ENCODE measurements around the gene ADARB1.

The ADARB1 gene

DNA sequence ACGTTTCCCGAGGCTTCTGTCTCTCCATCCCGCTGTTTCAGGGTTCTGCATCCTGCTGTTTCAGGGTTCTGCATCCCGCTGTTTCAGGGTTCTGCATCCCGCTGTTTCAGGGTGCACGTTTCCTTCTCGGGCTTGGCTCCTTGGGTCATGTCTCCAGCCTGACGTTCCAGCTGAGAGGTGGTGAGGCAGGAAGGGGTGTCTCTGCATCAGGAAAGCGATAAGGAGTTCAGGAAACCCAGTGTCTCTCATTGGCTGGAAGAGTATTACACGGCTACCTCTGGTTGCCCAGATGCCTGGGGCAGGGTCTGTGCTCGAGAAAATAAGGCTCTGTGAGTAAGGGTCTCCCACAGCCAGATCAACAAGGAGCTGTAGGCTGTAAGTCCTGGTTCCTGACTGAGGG lies 21.1 kb downstream of the ADARB1 start:
- no peak for DNase-seq (ENCODE audit: low spot score)

DNA sequence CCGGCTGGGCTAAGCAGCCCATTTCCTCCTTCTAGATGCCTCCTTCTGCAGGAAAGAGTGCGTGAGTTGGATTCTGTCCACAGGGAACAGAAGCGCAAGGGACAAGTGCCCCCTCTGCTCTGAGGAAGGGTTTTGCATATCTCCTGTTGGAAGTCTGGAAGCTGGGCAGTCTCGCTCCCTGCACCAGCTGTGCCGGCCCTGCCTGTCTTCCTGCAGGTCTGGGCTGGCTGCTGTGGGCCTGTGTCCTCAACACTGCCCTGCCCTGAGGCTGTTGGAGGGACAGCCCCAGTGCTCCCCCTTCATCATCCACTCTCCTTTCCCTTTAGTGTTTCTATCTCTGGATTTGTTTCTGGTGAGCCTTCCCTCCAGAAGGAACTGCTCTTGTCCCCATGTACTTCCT lies 21.8 kb downstream of the ADARB1 start:
- DNase-seq (ENCODE audit: low spot score), result no peak

DNA sequence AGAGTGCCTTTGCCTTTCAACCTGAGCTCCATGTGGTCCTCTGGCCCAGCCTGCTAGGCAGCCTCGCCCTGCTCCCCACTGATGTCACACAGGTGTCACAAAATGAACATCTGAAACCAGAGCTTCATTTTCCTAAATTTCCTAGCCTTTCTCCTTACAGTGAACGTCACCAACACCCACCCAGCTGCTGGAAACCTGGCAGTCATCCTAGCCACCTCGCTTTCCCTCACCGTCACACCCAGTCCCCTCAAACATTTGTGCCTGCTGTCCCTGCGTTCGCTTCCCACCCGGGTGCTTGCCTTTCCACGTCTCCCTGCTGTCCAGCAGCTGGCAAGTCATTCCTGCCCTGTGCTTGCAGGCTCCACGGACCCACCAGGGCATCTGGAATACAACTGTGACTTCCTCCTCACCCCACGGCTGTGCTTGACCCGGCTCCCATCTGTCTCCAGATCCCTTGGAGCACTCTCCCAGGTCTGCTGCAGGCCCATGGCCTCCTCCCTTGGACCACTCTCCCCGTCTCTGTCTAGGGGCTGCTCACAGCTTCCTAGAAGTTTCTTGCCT lies 23.5 kb downstream of the ADARB1 start:
- no peak for DNase-seq (ENCODE audit: low spot score)

- DNase-seq (ENCODE audit: low spot score), result no peak
Observed at GRCh38 chr21:45098867-45099266, 24.5 kb downstream of the ADARB1 start.

DNA sequence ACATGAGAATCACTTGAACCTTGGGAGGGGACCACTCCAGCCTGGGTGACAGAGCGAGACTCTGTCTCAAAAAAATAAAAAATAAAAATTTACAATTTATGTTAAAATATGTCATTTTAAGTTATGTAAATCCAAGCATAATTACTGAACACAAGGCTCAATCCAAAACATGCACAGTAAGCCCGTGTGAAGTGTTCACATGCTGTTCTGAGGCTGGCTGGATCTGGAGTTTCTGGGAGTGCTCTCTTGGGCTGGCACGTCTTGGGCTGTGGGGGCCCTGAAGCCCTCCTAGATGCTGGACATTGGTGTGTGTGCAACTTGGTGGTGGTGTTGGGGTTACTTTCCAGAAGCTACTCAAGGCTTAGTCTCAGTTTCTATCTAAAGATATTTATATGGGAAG lies 25.2 kb downstream of the ADARB1 start:
- no peak for DNase-seq (ENCODE audit: low spot score)

DNA sequence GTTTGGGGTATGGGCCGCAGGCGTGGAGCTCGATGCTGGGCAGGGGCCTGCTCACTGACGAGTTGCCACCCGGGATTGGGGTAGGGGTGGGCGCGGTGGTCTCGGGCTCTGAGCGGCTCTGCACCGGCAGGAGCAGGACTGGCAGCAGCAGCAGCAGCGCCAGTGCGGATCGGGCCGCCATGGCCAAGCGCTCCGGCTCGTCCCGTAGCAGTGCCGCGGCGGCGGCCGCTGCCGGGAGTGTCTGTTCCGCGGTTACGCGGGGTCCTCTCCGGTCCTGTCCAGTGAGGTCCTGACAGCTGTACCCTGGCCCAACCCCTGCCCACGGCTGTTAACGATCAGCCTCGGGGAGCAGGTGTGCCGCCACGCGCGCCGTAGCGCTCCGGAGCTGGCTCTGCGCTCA lies 26.5 kb downstream of the ADARB1 start:
- DNase-seq (ENCODE audit: low spot score), result no peak

- no peak for DNase-seq (ENCODE audit: low spot score)
Observed at GRCh38 chr21:45102391-45102932, 28.1 kb downstream of the ADARB1 start.

GRCh38 chr21:45103971-45104520 lies 29.7 kb downstream of the ADARB1 start:
- no peak for DNase-seq (ENCODE audit: low spot score)

DNA sequence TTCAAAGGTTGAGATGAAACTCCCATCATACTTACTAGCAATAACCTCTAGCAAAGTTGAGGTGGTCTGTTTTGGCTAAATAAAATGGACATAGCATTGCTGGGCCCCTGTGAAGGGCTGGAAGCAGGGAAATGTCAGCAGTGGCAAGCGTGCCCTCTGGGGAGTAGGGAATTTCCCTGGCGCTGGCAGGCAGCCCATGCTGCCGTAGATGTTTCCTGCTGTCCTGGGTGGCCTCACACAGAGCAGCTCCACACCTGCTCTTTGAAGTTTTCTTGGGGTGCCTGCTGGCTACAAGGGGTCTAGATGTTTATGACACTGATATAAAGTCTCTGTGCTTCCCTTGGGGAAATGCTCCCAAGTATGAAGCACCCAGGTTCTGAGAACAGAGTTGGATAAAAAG lies 30.2 kb downstream of the ADARB1 start:
- no peak for DNase-seq (ENCODE audit: low spot score)

DNA sequence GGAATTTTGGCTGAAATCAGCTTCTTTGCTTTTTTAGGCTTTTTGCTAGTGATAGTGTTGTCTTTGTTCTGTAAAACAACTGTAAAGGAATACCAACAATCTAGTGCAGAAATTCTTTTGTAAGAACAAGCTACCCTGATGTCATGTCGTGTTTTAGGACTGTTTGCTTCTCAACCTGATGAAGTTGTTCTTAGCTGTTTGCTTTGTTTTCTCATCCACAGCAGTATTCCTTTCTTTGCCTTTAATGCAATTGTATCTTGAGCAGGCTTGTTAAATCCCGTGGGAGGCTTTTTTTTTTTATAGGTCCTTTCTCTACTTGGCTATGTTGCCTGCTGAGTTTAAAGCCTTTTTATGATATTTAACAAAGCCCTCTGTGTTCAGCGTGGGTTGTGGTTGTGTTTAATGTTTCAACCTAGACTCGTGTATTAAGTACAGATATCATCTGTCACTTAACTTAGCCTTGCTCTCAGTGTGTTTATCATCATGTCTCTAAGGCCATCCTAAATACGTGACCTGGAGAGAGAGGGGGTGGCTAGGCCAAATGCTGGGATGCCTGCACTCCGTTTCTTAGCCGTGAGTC lies 31.6 kb downstream of the ADARB1 start:
- no peak for DNase-seq (ENCODE audit: low spot score)

GRCh38 chr21:45108034-45108790 lies 33.8 kb downstream of the ADARB1 start:
- no peak for DNase-seq (ENCODE audit: low spot score)

GRCh38 chr21:45108808-45109781 lies 34.7 kb downstream of the ADARB1 start:
- no peak for DNase-seq (ENCODE audit: low spot score)

GRCh38 chr21:45109831-45110492 lies 35.6 kb downstream of the ADARB1 start:
- DNase-seq (ENCODE audit: low spot score), result no peak

- no peak for DNase-seq (ENCODE audit: low spot score)
Observed at GRCh38 chr21:45110873-45111624, 36.7 kb downstream of the ADARB1 start.

DNA sequence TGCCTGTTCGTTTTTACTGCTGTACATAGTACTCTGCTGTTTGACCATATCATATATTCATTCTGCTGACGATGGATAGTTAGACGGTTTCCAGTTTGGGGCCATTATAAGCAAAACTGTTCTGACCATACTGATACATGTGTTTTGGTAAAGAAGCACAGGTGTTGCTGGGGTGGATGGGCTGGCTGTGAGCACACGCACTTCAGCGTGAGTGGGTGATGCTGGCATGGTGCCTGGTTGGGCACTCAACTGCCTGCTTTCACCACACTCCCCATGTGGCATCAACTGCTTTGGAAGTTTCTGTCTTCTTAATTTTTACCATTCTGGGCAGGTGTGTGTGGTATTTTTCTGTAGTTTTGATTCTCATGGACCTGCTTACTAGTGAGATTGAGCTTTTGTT lies 37.3 kb downstream of the ADARB1 start:
- no peak for DNase-seq (ENCODE audit: low spot score)

DNA sequence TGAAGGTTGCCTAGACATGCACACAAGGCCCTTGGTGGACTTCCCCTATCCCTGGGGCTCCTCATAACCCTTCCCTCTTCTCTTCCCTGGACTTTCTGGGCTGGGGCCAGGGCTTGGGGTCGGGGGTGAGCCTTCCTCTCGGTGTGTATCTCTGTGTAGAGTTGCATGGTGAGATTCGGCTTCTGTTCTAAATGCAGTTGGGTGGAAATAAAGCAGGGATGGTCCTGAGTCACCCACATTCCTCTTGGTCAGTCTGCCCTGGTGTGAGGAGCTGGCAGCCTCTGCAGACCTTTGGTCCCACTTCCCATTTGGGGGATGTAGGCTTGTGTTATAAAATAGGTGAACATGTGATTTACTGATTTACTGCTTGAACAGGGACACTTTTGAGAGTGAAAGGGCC lies 38.0 kb downstream of the ADARB1 start:
- DNase-seq (ENCODE audit: low spot score), result no peak

GRCh38 chr21:45113543-45113942 lies 39.2 kb downstream of the ADARB1 start:
- no peak for DNase-seq (ENCODE audit: low spot score)

- no peak for DNase-seq (ENCODE audit: low spot score)
Observed at GRCh38 chr21:45114072-45114471, 39.7 kb downstream of the ADARB1 start.

DNA sequence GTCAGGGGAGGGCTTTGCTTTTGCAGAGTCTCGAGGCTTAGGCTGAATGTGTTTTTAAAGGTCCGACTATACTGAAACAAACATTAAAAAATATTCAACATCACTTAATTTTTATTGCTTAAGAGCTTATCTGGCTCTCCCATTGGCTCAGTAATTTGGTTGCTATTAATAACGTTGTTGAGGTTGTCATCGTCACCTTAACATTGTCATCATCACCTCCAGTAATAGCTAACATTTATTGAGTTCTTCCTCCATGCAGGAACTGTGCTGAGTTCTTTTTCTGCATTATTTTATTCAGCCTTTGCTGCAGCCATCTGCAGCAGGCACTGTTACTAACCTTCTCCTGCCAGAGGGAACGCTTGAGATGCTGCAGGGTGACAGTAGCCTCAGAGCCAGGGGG lies 40.1 kb downstream of the ADARB1 start:
- no peak for DNase-seq (ENCODE audit: low spot score)

- no peak for DNase-seq (ENCODE audit: low spot score)
Observed at GRCh38 chr21:45115141-45115540, 40.8 kb downstream of the ADARB1 start.

DNA sequence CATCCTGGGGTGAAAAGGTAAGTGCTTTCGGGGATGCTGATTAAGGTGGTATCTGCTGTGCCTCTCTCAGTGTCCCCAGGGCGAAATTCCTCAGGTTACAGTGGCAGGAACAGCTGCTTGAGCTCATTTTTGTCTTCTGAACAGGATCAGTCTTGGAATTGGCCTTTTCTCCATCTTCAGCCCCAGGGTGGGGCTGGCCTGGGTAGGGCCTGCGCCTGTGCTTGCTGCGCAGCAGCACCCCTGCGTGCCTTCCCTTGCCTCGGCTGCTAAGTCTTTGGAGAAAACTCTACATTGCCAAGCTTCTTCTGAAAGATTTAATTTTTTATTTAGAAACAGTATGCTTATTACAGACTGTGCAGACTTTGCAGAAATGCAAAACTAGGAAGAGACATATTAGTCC lies 41.7 kb downstream of the ADARB1 start:
- no peak for DNase-seq (ENCODE audit: low spot score)

All from hematopoietic multipotent progenitor cell treated with erythropoietin and hydrocortisone succinate and interleukin-3 and kit ligand, for 17 days (in vitro differentiated cells).